HG03571 (cell line): ENCODE data around the gene CCDC167.
"Not testable (repeated sequence)": the region's sequence is repeated elsewhere in the genome, so short reads cannot be mapped to it uniquely, and the experiment has no call there.

Experiments
- ATAC-seq: cut with Tn5 transposase; IDR thresholded peaks from one replicate; pipeline ENCODE4 v1.9.1; 2021; ENCODE audit not compliant: unreplicated experiment

The CCDC167 gene

DNA sequence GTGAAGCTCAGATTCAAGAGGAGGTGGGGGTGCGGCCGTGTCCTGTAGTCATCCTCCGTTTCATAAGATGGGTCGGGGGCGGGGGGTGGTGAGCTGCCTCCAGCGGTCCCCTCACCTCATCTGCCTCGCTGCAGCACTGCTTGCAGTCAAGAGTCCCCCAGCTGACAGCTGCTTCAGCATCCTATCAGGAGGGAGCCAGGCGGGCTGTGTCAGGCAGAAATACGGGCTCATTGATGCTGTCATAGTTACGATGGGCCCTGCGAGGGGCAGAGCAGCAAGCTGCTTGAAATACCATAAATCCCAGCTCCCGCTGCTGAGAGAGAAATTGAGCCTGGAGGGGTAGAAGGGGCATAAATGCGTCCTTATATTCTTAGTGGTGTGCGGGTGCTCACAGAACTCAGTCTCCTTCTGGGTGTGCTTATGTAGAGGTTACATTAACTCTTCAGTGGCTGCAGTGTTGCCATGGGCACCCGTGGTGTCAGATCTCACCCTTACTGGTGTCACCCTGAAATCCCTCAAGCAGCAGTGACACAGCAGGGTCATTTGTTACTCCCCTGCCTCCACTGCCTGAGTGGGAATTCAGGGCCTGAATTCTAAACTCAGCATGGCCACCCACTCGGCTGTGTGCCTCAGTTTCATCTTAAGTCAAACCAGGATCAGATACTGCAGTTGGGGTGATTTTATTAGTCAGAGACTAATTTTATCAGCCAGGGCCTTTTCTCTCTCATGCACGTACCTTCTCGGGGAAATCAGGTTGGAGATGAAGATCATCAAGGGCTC, 21.8 kb downstream of the CCDC167 start:
- ATAC-seq: no peak

GRCh38 chr6:37477191-37477590, 22.5 kb downstream of the CCDC167 start:
- ATAC-seq: no peak

DNA sequence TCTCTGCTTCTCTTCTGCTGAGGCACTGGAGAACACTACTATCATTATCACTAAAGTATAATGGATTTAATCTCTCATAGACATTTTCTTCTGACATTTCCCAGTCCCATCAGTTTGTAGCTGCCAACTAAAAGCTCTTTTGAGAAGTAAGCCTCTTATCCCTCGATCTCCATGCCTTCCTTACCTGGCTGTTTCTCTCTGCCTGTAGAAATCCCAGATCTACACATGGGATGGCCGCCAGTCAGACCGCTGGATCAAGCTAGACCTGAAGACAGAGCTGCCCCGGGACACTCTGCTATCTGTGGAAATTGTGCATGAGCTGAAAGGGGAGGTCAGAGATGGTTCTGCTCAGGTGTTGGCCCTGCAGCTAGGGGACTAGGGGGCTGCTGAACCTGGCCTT, 25.4 kb downstream of the CCDC167 start:
- no peak for ATAC-seq

GRCh38 chr6:37473364-37474095, 26.2 kb downstream of the CCDC167 start:
- no peak for ATAC-seq

GRCh38 chr6:37467718-37468117, 32.0 kb downstream of the CCDC167 start:
- no peak for ATAC-seq

GRCh38 chr6:37463110-37463509, 36.6 kb downstream of the CCDC167 start:
- ATAC-seq: no peak

DNA sequence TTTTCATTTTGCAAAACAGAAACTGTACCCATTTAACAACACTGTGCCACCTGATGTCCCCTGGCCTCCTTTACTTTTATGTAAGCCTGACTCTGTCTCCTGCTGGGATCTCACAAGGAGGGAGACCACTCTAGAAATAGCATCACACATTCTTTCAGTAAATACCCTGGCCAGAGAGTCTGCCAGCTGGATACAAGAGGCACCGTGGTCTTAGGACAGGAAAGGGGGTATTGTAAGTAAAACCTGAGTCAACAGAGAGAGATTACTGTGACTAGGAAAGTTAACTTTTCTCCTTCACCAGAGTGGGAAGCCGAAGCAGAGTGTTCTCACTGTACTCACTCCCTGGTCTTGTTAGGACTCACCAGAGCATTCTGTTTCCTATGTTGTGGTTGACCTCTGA, 38.9 kb downstream of the CCDC167 start:
- ATAC-seq: no peak

GRCh38 chr6:37459981-37460800, 39.5 kb downstream of the CCDC167 start:
- no peak for ATAC-seq

DNA sequence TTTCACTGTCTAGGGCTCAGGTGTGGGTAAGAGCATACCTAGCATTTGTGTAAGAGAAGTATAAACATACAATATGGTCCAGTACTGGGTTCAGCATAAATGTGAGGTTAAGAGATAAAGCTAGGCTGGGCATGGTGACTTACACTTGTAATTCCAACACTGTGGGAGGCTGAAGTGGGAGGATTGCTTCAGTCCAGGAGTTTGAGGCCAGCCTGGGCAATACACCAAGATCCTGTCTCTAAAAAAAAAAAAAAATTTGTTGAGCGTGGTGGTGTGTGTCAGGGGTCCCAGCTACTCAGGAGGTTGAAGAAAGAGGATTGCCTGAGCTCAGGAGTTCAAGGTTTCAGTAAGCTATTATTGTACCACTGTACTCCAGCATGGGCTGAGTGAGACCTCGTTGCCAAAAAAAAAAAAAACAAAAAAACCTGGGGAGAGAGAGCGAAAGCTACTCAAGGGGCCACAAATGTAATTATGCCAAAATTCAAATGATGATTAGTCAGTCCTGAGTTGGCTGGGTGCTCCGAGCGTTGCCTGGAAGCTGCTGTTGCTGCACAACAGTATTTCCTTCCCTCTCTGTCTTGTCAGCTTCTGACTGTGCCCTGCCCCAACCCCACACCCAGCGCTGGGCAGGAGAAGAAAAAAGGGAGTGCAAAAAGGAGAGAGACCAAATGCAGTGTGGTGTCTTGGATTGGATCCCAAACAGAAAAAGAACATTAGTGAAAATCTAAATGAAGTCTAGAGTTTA, 42.7 kb downstream of the CCDC167 start:
- no peak for ATAC-seq

DNA sequence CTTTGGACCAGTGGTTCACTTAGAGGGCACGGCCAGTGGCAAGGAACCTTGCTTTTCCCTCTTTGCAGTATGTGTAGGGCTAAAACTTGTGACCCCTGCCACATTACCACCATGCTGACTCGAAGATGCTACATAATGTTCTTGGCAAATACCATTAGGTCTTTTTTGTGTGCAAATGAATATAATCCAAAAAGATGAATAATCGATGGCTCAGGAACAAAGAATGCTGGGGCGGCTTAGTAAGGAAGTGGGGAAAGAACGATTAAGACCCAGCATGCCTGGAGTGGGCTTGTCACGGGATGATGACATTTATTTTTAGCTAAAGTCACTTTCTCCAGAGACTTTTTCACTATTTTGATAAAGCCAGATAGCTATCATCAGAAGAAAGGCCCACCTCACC, 43.6 kb downstream of the CCDC167 start:
- no peak for ATAC-seq

DNA sequence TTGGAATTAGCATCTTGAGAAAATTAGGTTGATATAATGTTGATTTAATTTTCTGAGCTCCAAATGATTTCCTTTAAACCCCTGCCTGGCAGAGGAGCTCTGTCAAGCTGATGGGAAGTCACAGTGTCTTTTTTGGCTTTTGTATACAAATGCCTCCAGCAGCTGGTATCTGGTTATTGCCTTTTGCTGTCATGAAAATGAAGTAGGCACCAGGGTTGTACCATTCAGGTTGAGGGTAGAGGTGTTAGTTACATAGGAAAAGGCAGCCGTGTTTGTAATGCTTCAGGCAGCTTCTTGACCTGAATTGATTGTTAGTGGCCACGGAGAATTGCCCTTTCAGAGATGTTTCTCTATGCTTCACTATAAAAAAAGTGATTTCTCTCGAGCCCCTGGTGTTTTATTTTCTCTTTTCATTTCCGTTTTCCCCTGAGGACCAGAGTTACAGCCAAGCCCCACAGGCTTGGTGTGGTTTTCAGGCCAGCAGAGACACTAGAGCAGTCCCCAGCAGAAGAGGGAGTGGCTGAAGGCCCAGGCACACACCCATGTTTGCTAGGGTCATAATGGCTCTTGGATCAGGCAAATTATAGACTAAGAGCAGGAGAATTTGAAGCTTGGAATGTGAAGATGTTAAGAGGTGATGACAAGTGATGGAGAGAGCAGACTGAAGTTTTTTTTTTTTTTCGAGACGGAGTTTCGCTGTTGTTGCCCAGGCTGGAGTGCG, 45.1 kb downstream of the CCDC167 start:
- ATAC-seq: no peak

- no peak for ATAC-seq
Observed at GRCh38 chr6:37452522-37452921, 47.2 kb downstream of the CCDC167 start.

GRCh38 chr6:37451441-37452193, 48.1 kb downstream of the CCDC167 start:
- no peak for ATAC-seq

DNA sequence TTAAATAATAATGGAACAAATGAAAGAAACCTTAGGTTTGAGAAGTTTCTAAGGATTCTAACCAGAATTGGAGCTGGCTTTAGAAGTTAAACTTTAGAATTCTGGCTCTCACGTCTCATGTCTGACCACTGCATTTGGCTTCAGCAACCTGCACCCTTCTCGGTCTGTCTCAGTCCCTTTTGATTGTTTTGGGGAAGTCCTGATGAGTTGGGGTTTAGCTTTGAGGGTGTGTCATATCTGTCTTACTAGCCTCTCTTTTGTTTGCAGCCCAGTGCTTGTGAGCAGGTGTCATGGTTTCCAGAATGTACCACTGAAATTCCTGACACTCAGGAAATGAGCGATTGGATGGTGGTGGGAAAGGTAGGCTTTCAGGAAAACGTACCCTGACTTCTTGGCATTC, 49.7 kb downstream of the CCDC167 start:
- no peak for ATAC-seq

DNA sequence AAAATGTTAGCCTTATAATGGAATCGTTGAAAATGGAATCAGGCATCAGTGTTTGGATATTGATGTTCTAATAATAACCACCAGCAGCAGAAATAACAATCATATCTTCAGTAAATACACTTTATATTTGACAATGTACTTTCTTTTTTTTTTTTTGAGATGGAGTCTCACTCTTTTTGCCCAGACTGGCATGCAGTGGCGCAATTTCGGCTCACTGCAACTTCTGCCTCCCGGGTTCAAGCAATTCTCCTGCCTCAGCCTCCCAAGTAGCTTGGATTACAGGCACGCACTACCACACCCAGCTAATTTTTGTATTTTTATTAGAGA, 56.5 kb downstream of the CCDC167 start:
- ATAC-seq: not testable (repeated sequence)

DNA sequence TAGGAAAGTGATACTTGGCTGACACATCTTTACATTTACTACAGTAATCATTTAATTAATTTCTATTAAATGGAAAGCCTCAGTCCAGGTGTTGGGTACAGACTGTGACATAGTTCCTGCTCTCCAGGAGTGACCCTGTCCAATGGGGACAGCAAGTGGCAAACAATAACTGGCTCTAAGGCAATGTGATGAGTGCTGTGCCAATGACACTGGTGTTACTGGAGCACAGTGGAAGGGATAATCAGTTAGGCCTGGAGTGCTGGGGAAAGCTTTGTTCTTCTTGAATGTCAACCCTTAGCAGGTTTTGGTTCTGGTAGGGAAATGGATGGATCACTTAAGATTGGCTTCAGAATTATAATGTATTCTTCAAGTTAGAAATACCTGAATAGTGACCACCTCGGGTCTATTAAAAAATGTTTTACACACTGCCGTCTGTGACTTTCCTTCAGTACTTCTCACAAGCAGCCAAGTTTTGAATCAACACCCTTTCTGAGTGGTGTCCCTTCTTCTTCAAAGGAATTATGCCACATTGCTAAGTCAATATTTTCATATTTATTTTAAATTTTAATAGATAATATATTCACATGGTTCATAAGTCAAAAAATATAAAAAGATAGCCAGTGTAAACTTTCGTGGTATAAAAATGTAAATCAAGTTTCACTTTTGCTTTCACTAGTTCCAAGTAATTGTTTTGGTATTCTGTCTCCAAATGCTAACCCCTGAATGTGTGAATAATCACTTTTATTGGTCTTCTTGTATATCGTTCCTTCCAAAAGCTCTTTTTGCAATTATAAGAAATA, 57.1 kb downstream of the CCDC167 start:
- no peak for ATAC-seq

DNA sequence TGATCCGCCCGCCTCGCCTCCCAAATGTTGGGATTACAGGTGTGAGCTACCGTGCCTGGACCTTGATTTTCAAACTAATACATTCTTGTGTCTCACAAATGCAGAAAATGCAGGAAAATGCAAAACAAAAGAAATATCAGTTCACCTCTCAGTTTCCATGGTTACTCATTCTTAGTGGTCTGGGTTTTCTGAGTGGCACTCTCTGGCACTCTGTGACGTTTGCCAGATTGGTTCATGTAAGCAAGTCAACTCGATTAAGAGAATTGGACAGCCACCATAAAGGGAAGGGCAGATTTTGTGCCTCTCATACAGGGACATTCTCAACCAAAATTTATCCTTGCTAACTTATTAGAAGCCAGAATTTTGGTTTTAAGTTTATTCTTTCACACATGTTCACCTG, 58.0 kb downstream of the CCDC167 start:
- no peak for ATAC-seq

DNA sequence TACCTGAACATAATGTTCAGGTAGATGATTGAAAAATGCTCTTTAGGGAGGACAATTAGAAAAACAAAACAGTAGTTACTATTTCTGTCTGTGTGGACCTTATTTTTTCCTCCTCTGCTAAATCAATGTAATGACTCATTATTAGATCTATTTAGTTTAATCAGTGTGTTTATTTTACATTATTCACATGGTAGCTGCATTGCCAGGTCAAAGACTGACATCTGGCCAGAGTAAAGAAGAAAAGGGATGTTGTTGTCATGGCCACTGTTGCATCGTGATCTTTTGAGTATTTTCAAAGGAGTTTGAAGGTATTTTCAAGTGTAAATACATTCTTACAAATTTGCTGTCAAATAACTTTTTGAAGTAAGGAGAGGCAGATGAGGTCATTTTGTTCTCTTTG, 60.8 kb downstream of the CCDC167 start:
- ATAC-seq: no peak

GRCh38 chr6:37435816-37436215, 63.9 kb downstream of the CCDC167 start:
- ATAC-seq: no peak
